Fibroblast of lung (primary cell): ENCODE measurements around the gene BCAS3.

Experiments used
- EZH2 ChIP-seq: IDR thresholded peaks from 2 replicates; pipeline ENCODE4 v1.5.1; 2012; ENCODE audit warnings: low read length, control low read depth, mild to moderate bottlenecking; ENCODE audit errors: missing control alignments
- TF ChIP-seq, protein P1 (sequence below), 2 donors: IDR thresholded peaks in 1 of 2; conservative IDR thresholded peaks in 1 of 2; 1 replicate in 1 of 2; 2 replicates in 1 of 2; pipeline ENCODE4 v1.5.1; 2011 to 2012; ENCODE audit warnings: low read length in 2 of 2, control low read depth in 1 of 2, inconsistent platforms in 1 of 2, low read depth in 1 of 2, mild to moderate bottlenecking in 1 of 2

DNA sequence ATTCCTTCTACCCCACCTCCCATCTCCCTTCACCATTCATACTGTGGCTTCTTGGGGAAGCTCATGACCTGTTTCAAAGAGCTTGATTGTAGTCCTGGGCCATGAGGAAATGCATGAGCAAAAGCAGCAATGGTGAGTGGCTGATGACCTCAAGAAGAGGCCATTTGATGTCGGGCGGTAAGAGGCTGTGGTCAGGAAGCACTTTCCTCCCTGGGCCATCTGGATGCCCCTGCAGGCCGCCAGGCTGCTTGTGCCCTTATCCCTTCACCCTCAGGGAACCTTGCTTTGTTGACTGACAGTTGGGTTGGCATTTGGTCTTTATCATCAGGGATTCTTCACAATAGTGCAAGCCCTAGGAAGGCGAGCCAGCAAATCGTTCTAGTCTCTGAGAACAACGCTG, 643.7 kb downstream of the BCAS3 start:
- TF ChIP-seq, protein P1, sequence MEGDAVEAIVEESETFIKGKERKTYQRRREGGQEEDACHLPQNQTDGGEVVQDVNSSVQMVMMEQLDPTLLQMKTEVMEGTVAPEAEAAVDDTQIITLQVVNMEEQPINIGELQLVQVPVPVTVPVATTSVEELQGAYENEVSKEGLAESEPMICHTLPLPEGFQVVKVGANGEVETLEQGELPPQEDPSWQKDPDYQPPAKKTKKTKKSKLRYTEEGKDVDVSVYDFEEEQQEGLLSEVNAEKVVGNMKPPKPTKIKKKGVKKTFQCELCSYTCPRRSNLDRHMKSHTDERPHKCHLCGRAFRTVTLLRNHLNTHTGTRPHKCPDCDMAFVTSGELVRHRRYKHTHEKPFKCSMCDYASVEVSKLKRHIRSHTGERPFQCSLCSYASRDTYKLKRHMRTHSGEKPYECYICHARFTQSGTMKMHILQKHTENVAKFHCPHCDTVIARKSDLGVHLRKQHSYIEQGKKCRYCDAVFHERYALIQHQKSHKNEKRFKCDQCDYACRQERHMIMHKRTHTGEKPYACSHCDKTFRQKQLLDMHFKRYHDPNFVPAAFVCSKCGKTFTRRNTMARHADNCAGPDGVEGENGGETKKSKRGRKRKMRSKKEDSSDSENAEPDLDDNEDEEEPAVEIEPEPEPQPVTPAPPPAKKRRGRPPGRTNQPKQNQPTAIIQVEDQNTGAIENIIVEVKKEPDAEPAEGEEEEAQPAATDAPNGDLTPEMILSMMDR (conservative IDR thresholded peaks at IDR 0.05 in 1 of 2, IDR thresholded peaks at IDR 0.05 in 1 of 2; ENCODE audit: low read depth in 1 of 2, low read length in 2 of 2) = no peak
- no peak for TF ChIP-seq EZH2
